GM21423 (cell line): Measurements from ENCODE around the gene PGLYRP3.
"Not testable (repeated sequence)": the region's sequence is repeated elsewhere in the genome, so short reads cannot be mapped to it uniquely, and the experiment has no call there.

Source experiments
- ATAC-seq: cut with Tn5 transposase; IDR thresholded peaks from one replicate; pipeline ENCODE4 v1.9.1; 2021; ENCODE audit warnings: mild to moderate bottlenecking, moderate library complexity; ENCODE audit not compliant: unreplicated experiment

Gene PGLYRP3

DNA sequence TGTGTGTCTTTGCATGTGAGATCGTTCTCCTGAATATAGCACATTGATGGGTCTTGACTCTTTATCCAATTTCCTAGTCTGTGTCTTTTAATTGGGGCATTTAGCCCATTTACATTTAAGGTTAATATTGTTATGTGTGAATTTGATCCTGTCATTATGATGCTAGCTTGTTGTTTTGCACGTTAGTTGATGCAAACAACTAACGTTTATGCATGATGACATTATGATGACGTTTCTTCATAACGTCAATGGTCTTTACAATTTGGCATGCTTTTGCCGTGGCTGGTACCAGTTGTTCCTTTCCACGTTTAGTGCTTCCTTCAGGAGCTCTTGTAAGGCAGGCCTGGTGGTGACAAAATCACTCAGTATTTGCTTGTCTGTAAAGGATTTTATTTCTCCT is 5.4 kb upstream of the PGLYRP3 start:
- ATAC-seq, result not testable (repeated sequence)

DNA sequence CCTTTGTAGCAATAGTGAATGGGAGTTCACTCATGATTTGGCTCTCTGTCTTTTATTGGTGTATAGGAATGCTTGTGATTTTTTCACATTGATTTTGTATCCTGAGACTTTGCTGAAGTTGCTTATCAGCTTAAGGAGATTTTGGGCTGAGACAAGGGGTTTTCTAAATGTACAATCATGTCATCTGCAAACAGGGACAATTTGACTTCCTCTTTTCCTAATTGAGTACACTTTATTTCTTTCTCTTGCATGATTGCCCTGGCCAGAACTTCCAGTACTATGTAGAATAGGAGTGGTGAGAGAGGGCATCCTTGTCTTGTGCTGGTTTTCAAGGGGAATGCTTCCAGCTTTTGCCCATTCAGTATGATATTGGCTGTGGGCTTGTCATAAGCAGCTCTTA is 3.3 kb upstream of the PGLYRP3 start:
- not testable (repeated sequence) for ATAC-seq

GRCh38 chr1:153314388-153314787 is 1.6 kb upstream of the PGLYRP3 start:
- ATAC-seq, result not testable (repeated sequence)

- no peak for ATAC-seq
Measured at GRCh38 chr1:153313288-153313687, 536 bp upstream of the PGLYRP3 start.

DNA sequence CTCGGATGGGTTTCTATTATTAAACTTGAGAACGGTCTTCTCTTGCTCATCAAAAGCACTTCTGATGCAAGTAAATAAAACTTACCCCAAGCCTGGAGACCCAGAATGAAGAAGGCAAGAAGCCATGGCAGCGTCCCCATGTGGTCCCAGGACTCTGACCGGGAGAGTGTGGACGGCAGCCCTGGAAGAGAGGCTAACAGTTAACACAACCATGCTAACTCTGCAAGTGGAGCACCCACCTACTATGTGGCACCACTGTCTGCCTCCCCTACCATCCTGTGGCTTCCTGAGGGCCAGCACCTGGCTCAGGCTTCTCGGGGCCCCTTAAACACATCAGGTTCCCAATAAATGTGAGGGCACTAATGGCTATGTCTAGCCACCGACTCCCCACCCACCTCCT is 2.2 kb downstream of the PGLYRP3 start:
- ATAC-seq, result no peak

GRCh38 chr1:153309441-153309840 is 3.3 kb downstream of the PGLYRP3 start:
- no peak for ATAC-seq

DNA sequence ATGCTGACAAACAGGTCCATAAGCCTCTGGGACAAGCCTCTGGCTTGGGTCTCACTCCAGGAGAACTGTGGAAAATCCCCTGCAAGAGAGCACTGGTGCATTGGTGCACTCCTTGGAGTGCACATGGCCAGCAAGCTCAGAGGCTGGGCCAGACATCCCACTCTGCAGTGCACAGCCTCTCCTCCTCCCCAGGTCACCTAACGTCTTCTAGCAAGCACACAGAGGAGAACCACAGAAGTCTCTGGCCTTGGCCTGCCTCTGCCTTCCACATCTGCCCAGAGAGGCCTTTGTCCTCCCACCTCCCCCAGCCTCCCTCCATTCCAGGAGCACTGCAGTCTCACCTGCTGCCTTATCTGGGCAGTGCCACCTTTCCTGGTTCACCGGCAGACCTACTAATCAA is 4.2 kb downstream of the PGLYRP3 start:
- no peak for ATAC-seq

DNA sequence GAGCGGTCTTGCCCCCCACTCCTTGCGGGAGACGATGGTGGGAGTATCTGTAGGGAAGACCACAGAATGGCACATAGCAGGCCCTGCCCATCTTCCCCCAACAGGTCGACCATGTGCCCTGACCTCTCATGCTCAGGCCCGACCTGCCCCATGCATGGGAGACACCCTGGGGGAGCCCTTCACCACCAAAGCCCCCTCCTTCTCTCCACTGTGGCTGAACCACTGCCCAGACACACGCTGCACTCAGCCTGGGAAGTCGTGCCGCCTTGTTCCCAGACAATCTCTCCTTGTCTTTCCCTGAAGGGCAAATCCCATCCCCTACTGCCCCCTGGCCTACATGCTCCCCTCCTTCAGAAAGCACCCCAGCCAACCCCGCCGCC is 5.5 kb downstream of the PGLYRP3 start:
- ATAC-seq, result no peak

GRCh38 chr1:153306303-153307220 is 6.2 kb downstream of the PGLYRP3 start:
- ATAC-seq, result no peak

DNA sequence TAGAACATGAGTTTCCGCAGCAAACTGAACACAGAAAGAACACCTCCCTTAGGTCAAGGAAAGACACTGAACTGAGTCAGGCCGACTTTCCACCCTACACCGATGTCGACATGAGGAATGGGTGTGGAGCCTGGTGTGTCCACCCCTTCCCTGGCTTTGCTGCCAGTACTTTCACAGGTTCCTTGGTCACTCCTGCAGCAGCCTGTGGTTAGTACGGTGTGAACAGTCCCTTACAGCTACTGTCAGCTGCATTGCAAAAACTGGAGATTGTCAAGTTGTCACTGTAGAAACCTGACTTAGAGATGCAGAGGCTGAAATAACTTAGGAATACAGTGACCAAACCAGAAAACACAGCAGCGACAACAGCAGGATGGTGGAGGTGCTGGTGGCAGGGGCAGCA is 7.1 kb downstream of the PGLYRP3 start:
- no peak for ATAC-seq

- ATAC-seq, result no peak
Measured at GRCh38 chr1:153302308-153302707, 10.4 kb downstream of the PGLYRP3 start.

GRCh38 chr1:153293851-153294250 is 18.9 kb downstream of the PGLYRP3 start:
- ATAC-seq, result no peak

DNA sequence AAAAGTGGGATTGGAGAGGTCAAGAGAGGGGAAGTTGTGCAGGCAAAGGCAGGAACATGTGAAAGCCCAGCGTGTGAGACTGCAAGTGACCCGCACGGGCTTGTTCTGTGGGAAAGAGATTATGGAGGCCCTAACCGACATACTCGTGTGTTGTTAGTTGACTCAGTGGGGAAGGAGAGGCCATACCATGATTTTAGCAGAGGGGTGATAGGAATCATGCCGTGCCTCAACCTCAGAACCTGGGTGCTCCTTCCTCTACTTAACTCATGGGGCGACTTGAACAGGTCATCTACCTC is 19.3 kb downstream of the PGLYRP3 start:
- no peak for ATAC-seq

DNA sequence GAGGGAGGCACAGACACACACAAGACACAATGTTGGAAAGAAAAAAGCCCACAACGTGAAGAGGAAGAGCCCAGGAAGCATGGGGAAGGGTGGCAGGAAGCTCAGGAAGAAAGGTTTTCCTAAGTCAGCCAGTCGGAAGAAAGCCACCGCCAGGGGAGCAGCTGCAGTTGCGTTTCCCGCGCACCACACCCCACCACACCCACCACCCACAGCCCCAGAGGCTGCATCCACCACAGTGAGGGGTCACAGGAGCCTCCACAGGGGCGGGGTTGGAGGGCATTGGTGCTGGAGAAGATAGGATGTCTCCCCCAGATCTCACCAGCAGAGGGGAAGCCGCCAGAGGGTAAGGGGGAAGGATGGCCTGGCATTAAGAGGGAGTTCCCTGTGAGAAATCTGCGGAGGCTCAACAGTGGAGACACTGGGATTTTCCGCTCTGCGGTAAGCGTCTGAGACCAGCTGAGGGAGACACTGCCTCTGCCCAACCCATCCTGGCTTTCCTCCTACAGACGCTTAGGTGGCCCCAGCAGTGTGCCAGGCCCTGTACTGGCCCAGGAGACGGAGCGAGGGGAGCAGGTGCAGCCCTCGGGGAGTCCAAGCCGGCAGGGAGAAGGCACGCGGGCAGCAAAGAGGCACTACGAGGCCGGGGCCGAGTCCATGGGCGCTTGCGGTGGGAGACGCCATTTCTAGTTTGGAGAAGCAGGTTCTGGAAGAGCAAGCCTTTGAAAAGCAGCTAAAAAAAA is 19.8 kb downstream of the PGLYRP3 start:
- ATAC-seq, result no peak

GRCh38 chr1:153292185-153292584 is 20.6 kb downstream of the PGLYRP3 start:
- no peak for ATAC-seq

DNA sequence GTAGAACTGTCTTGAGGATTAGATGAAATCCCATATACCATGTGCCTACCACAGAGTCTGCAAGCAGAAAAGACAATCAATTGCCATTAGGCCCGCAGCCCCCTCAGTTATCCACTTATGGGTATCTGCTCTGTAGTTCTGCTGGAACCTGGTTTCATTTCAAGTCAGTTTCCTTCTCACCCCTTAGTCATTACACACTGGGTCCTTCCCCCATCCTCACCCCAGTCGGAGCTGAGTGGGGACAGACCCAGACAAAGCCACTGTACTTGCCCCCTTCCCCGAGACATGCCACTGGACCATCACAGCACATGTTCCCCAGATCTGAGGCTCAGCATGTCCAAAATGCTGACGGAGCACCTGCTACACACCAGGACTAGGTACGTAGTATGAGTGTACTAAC is 21.2 kb downstream of the PGLYRP3 start:
- ATAC-seq, result no peak

GRCh38 chr1:153288634-153289275 is 24.0 kb downstream of the PGLYRP3 start:
- ATAC-seq, result no peak

- ATAC-seq, result peak; percentile 52
Measured at GRCh38 chr1:153277852-153278251, 34.9 kb downstream of the PGLYRP3 start.

GRCh38 chr1:153272186-153272585 is 40.6 kb downstream of the PGLYRP3 start:
- ATAC-seq, result no peak

- no peak for ATAC-seq
Measured at GRCh38 chr1:153271711-153272110, 41.0 kb downstream of the PGLYRP3 start.

- ATAC-seq, result no peak
Measured at GRCh38 chr1:153265457-153265856, 47.3 kb downstream of the PGLYRP3 start.
